ENCODE data around the gene NPAT.

The NPAT gene

DNA sequence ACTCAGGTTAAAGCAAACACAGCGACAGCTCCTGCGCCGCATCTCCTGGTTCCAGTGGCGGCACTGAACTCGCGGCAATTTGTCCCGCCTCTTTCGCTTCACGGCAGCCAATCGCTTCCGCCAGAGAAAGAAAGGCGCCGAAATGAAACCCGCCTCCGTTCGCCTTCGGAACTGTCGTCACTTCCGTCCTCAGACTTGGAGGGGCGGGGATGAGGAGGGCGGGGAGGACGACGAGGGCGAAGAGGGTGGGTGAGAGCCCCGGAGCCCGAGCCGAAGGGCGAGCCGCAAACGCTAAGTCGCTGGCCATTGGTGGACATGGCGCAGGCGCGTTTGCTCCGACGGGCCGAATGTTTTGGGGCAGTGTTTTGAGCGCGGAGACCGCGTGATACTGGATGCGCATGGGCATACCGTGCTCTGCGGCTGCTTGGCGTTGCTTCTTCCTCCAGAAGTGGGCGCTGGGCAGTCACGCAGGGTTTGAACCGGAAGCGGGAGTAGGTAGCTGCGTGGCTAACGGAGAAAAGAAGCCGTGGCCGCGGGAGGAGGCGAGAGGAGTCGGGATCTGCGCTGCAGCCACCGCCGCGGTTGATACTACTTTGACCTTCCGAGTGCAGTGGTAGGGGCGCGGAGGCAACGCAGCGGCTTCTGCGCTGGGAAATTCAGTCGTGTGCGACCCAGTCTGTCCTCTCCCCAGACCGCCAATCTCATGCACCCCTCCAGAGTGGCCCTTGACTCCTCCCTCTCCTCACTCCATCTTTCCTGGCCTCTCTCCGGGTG lies at the start of gene NPAT, which contains the start of gene ATM:
TSS of gene NPAT (minus strand) at position 65 of the 774 bp plus-strand sequence. CDS start 102 bp downstream, outside the sequence.
TSS of gene ATM (plus strand) at position 494 of the 774 bp plus-strand sequence. CDS start 4,558 bp downstream, outside the sequence.
- peak; percentile 98 for DNase-seq

DNA sequence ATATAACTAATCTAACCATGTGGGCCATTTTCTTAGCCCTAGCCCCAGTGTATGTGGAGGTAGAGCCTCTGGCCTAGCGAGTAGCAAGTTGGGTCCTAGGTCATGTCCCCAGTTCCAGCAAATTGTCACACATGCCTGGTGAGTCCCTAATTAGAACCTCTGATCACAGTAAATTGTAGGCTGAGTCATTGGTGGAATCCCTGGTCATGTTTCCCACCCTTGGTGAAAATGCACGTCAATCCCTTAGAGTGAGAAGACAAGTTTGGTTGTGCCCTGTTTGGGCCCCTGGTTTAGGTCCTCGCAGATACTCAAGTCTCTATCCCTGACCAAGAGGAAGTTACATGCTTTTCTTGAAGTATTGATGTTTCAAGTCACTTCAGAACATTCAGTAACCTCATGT lies 47.1 kb upstream of the NPAT start:
- DNase-seq, result no peak

DNA sequence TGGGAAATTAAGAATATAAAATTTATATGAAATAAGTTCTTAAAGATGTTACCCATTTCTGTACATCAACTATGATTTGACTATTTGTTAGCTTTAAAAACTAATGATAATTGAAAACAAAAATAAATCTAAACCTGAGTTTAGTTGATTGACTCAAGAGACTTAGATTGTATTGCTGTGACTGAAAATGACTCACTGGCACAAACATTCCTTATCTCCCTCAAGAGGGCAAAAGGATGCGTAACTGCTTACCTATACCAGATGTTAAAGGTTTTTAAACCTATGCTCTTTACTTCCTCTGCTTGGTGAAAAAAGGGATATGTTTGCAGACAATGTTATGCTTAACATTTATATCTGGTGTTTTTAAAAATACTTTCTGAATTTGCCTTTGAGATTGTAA lies 30.7 kb upstream of the NPAT start:
- DNase-seq, result no peak

DNA sequence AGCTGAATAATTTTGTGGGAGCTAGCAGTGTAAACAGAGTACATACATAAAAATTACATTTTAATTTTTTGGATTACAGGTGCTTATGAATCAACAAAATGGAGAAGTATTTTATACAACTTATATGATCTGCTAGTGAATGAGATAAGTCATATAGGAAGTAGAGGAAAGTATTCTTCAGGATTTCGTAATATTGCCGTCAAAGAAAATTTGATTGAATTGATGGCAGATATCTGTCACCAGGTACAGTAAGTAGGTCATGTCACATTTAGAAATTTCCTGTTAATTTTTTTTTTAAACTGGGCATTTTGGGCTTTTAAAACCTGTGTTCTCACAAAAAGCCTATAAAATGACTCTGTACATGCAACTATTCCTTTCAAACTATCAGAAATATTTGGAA lies 24.4 kb upstream of the NPAT start:
- DNase-seq, result no peak

DNA sequence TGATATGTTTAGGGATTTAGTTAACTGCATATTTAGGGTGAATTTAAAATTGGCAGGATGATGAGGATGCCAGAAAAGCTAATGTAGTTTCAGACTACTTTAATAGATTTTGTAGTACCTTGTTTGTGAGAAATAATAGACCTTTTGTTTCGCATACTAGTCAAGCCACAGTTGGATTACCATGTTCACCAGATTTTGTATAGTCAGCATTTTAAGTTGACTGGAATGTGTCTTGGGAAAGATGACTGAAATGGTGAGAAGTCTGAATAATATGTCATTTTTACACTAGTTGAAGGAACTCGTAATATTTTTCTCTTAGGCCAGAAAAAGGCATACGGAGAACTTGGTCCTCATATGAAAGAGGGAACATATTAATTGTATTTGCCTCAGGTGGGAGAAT lies 23.9 kb upstream of the NPAT start:
- DNase-seq, result no peak

DNA sequence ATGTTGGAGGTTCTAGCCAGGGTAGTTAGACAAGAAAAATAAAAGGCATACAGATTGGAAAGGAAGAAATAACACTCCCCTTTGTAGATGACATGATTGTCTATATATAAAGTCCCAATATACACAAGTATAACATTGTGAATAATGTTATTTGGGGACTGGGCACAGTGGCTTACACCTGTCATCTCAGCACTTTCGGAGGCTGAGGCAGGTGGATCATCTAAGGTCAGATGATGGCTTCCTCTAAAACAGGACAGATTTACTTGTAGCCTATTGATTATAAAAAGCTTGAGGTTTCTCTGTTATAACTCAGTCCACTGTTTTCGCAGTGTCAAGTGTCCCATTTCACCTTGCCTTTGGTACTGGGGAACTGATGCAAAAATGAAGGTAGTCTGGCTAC lies 20.0 kb upstream of the NPAT start:
- no peak for DNase-seq

DNA sequence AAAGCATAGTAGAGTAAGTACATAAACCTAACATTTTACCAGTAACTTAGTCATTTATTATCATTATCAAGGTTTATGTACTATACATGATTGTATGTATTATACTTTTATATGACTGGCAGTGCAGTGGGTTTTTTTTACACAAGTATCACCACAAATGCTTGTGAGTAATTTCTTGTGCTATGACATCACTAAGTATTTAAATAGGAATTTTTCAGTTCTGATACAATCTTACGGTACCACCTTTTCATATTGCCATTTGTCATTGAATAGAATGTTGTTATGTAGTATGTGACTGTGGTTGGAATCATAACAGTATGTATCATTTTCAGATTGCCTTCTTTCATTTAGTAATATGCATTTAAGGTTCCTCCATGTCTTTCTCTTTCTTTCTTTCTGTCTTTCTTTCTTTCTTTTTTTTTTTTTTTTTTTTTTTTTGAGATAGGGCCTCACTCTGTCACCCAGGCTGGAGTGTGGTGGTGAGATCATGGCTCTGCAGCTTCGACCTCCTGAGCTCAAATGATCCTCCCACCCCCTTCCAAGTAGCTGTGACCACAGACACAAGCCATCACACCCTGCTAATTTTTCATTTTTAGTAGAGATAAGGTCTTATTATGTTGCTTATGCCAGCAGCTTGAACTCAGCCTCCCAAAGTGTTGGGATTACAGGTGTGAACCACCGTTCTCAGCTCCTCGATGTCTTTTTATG lies 19.0 kb upstream of the NPAT start:
- no peak for DNase-seq

DNA sequence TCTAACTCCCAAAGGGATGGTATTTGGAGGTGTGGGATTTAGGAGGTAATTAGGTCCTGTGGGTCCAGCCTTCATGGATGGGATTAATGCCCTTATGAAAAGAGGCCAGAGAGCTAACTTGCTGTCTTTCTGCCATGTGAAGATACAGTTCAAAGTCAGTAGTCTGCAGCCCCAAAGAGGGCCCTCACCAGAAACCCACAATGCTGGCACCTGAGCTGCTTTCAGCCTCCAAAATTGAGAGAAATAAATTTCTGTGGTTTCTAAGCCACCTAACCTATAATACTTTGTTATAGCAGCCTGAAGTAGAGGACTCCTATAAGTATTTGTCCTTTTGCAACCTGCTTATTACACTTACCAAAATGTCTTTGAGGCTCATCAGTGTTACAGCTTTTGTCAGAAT lies 16.6 kb upstream of the NPAT start:
- DNase-seq, result no peak

DNA sequence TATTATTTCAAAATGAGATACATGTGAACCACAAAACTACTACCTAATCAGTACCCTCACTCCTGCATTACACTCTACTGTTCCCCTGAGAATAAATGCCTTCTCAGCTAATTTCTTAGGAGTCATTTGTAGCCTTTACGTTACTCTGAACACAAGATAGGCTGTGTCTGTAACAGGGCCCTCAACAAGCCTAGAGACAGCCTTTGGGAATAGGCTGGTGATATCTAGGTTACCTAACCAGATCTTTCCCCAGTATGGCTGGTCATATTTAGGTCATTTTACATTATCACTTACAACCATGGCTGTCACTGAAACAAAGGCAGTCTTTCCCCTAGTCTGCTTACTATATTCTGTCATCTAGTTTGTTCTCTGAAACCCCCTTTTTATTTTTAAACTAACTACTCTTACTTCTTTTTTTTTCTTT lies 14.6 kb upstream of the NPAT start:
- DNase-seq, result no peak

DNA sequence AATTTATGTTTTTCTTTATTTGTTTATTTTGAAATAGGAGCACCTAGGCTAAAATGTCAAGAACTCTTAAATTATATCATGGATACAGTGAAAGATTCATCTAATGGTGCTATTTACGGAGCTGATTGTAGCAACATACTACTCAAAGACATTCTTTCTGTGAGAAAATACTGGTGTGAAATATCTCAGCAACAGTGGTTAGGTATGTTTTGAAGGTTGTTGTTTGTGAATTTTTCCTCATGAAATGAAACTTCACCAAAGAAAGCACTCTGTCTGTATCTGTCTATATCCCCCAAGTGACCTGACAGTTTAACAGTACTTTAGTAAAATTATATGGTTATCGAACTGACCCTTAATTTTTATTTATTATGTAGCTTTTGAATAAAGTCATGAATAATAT lies 13.2 kb upstream of the NPAT start:
- DNase-seq, result no peak

DNA sequence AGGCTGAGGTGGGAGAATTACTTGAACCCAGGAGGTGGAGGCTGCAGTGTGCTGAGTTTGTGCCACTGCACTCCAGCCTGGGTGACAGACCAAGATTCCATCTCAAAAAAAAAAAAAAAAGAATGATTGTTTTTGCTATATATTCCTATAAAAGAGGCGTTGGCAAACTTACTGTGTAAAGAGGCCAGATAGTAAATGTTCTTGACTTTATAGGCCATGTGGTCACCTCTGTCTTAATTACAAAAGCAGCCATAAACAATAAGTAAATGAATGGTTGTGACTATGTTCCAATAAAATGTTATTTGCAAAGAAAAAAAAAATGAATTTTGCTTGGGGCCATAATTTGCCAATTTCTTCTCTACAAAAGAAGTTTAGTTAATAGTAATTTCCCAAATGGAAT lies 12.8 kb upstream of the NPAT start:
- DNase-seq, result no peak

DNA sequence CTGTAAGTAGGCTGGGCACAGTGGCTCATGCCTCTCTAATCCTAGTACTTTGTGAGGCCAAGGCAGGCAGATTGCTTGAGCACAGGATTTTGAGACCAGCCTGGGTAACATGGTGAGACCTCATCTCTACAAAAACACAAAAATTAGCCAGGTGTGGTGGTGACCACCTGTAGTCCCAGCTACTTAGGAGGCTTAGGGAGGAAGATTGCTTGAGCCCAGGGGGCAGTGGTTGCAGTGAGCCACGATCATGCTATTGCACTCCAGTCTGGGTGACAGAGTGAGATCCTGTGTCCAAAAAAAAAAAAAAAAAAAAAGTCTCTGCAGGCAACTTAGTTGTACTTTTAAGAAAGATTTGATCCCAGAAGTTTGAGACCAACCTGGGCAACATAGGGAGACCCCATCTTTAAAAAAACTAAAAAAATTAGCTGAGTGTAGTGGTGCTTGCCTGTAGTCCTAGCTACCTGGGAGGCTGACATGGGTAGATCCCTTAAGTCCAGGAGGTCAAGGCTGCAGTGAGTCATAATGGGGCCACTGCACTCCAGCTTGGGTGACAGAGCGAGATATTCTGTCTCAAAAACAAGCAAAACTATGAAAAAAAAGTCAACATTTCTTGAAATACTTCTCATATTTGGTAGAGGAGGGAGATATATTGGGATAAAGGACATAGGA lies 11.0 kb upstream of the NPAT start:
- DNase-seq, result no peak

DNA sequence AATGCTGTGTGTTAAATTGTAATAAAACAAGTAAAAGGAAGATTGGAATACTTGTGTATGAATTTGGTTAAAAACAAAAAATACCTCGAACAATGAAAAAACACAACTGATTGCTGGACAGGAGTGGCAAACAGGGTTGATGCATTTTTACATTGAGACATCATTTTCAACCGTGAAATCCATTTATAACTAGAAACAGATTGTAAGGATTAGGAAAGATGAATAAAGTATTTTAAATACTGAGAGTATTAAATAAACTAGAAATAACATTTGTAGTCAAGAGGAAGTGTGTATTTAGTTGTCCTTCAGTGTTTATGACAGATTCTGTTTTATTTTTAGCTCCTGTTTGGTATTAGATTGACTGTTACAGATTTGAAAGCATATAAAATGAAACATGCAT lies 5.8 kb upstream of the NPAT start:
- DNase-seq, result no peak

DNA sequence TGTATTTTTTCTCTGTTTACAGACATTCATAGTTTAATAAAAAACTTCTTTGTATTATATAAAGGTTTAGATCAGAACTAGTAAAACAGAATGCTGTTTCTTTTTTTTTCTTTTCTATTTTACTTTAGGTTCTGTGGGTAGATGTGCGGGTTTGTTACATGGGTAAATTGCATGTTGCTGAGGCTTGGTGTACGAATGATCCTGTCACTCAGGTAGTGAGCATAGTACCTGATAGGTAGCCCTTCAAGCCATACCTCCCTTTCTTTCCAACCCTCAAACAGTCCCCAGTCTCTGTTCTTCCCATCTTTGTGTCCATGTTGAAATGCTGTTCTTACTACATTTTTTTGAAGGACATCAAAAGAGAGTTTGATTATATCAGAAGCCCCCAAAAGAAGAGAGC lies 3.6 kb upstream of the NPAT start:
- no peak for DNase-seq

DNA sequence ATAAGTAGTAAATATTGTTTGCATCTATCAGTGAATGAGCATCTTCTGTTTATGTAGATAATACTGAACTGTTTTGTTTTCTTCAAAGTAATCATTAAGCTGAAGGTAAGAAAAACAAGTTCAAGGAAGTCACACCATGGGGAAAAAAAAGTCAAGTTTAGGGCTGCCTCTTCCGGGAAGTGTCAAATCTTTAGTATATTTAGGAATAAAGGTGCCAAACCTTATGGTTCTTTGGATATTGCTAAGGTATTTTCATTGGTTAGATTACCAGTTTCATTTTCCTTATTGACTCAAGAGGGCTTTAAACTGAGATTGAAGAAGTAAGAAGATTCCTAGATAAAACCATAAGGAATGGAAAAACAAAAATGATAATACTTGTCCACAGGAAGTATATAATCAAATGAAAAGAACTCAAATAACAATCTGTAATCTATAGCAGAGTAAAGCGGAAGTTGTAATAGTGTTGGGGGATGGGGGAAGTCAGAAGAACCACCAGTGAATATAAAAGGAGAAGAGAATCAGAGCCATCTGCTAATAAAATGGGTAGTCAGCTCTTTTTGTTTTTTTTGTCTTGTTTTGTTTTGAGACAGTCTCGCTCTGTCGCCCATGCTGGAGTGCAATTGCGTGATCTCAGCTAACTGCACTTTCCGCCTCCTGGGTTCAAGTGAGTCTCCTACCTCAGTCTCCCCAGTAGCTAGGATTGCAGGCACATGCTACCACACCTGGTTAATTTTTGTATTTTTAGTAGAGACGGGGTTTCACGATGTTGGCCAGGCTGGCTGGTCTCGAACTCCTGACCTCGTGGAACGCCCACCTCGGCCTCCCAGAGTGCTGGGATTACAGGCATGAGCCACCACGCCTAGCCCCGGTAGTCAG lies 2.7 kb upstream of the NPAT start:
- no peak for DNase-seq

DNA sequence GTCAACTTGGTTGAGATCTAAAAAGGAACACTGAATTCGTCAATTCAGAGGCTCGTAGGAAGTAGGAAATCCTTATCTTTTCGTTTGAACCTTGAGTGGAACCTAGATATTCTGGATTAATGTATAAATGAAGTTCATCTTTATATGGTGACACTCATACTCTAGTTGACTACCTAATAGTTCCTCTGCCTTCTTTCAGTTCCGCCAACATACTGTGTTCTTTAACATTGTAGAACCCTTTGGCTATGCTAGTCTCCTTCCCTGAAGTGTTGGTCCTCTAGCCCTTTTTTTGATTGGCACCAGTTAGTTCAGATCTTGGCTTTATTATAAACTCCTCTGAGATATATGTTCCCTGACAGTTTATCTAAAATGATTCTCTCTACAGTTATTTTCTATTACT lies 1.9 kb upstream of the NPAT start:
- no peak for DNase-seq

DNA sequence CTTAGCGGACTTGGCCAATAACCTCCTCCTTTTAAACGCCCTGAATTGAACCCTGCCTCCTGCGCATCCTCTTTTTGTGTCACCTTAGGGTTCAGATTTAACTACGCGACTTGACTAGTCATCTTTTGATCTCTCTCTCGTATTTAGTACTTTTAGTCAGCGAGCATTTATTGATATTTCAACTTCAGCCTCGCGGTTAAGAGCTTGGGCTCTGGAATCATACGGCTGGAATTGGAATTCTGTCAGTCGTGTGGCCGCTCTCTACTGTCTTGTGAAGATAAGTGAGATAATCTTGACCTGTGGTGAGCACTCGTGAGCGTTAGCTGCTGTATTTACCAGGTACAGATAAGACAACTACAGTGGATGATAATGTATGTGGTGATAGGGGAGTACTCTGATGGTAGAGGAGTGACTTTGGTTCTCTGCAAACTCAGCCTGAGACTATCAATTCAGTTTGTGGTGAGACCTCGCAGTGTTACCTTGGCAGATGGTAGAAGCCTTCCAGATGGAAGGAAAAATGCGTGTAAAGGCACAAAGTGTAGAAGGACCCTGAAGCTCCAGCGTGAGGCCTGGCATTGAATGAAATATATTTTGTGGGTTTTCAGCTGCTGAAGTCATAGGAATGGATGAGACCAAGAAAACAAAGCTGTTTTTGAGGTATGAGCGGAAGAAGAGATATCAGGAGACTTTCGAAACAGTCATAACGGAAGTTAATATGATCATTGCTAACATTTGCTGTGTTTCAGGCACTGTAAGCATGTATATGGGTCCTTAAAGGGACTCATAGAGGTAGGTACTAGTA lies 1.1 kb upstream of the NPAT start:
- DNase-seq, result no peak

DNA sequence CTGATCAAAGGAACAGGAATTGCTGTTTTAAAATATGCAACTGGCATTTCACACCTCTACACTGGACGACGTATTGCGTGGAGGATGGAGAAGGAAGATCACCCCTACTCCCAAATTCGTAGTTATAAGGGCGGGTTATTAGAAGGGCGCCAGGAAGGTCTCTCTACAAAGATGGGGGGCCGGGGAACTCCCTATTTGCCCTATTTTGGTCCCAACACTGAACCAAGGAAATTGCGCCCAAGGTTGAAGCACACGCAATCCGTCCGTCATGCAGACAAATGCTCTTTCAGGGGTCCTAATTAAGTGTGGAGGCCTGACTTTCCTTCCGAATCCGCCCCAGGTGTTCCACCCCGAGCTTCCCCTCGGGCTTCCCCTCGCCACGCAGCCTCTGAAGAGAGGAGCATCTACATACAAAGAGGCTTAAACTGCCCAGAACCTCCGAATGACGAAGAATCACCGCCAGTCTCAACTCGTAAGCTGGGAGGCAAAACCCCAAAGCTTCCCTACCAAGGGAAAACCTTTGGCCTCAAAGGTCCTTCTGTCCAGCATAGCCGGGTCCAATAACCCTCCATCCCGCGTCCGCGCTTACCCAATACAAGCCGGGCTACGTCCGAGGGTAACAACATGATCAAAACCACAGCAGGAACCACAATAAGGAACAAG lies 396 bp downstream of the NPAT start:
- no peak for DNase-seq

DNA sequence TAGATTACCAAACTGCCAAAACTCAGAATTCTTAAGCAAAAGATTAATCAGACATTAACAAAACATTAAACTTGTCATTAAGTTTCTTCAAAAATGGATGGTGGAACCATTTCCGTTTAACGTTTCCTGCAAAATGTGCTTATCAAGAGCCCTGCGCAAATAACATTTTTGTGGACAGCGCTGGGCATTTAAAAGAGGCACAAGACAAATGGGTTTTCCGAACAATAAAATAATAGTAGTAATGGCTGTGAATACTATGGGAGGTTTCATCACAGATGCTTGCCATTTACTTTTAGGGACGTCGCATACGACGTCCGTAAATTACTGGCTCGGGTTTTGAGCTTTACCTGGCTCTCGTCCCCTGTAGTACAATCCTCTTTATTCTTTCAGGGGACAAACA lies 1.1 kb downstream of the NPAT start:
- DNase-seq, result peak; percentile 3

DNA sequence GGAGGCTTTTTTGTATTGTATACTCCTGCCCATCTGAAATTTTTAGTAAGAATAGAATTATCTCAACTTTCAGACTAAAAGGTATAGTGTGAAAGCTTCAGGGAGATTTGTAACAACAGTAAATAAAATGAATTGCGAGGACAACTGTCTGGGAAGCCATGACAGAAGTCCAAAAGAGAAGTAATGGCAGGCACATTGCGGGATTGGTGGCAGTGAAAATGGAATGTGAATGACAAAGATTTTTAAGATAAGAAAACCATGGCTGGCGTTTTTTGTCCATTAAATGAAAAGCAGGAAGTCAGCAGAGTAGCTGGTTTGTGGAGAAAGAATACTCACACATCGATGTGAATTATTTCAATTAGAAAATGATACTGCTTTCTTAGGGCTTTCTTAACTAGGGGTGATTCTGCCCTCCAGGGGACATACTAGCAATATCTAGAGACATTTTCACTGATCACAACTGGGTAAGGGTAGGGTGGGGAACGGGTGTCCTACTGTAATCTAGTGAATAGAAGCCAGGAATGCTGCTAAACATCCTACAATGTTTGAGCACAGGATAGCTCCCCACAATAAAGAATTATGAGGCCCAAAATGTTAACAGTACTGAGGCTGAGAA lies 1.6 kb downstream of the NPAT start:
- DNase-seq, result no peak
